ACHN (cell line): Measurements from ENCODE around the gene DPYD.
A peak's percentile ranks its signal among the peaks of the same experiment; 100 is the strongest.

Experiments
- DNase-seq: peaks from one replicate; pipeline ENCODE4 v3.0.0-alpha.2; 2015
- in situ Hi-C: cut with HindIII; loops from 2 replicates; pipeline ENCODE4 v1.10.0; 2017; ENCODE audit warnings: low sequenced_read_pairs, low pct_ligation_motif_present, low pct_unique_long_range_greater_than_20kb

The DPYD gene

DNA sequence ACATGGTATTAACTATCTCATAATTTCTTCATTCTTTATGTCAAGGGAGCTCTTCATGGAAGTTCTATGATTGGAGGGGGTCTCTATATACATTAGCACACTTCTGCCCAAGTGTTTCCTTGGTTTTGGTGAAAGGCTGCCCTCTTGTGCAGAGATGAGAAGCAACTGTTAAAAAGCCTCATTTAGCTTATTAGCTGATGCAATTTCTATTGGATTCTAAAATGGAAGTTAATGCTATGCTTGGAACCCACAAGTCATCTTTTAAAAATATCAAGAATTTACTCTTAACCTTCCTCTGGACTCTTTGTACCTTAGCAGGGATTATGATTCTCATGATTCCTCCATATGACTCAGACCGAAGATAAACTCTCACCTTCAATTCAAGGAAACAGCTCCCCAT, 870.3 kb downstream of the DPYD start:
- DNase-seq = peak; percentile 43
- in situ Hi-C loops = no loop called here

- no peak for DNase-seq
- in situ Hi-C loops = no loop called here
These were observed 873.4 kb downstream of the DPYD start for GRCh38 chr1:97047421-97047793.

- in situ Hi-C loops = no loop called here
- DNase-seq = no peak
These were observed 873.9 kb downstream of the DPYD start for GRCh38 chr1:97046765-97047420.

- in situ Hi-C loops = no loop called here
- DNase-seq = no peak
These were observed 876.6 kb downstream of the DPYD start for GRCh38 chr1:97044159-97044760.

DNA sequence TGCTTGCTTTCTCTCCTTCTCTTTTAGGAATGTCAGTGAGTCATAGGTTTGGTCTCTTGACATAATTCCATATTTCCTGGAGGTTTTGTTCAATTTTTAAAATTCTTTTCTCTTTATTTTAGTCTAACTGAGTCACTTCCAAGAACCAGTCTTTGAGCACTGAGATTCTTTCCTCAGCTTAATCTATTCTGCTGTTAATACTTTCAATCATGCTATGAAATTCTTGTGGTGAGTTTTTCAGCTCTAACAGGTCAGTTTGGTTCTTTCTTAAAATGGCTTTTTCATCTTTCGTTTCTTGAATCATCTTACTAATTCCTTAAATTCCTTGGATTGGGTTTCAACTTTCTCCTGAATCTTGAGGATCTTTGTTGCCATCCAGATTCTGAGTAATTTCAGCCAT, 878.3 kb downstream of the DPYD start:
- no peak for DNase-seq
- in situ Hi-C loops = no loop called here

DNA sequence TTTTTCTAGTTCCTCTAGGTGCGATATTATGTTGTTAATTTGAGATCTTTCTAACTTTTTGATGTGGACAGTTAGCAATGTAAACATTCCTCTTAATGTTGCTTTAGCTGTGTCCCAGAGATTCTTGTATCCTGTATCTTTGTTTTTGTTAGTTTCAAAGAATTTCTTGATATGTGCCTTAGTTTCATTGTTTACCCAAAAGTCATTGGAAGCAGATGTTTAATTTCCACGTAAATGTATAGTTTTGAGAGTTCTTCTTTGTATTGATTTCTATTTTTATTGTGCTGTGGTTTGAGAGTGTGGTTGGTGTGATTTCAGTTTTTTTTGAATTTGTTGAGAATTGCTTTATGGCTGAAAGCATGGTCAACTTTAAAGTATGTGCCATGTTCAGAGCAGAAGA, 879.8 kb downstream of the DPYD start:
- DNase-seq = no peak
- in situ Hi-C loops = no loop called here

GRCh38 chr1:97038410-97038809, 882.4 kb downstream of the DPYD start:
- in situ Hi-C loops = no loop called here
- no peak for DNase-seq

DNA sequence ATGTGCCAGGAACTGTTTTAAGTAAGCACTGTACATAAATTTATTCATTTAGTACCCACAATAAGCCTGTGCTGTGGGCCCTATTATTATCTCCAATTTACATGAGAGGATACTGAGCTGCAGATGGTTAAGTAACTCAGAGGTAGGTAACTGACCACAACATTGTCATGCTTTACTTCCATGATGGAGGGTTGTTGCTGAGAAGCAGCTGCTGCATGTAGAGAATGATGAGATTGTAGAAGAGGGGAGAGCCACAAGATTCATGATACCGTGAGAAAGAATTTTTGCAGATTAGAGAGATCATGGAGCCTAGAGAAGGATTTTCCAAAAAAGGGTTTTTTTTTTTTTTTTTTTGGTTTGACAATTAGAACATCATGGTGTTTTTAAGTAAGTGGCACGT, 886.2 kb downstream of the DPYD start:
- no peak for DNase-seq
- in situ Hi-C loops = no loop called here

DNA sequence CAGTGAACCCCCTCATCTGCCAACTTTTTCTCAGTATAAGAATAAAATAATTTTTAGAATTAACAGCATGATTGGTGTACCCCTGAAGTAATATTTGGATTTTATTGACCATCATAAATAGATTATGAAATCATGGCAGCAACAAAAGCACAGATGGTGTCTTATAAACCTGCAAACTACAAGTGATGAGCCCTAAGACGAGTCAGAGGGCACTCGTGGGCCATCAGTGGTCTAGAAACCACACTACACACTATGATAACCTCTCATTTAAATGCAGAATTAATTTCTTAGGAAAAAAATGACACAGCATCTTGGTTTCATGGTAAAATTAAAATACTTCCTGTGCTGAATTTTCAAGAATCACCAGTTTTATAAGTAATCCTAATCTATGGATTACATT, 886.9 kb downstream of the DPYD start:
- in situ Hi-C loops = no loop called here
- DNase-seq = no peak
